Tibial nerve (tissue), 4 donors: Measurements from ENCODE around the gene TEX44.

Experiments
- CTCF ChIP-seq, 5 experiments: fragments of 200-600 bp in 3 of 5; fragments of 450-650 bp in 2 of 5; sonication (generic) in 3 of 5; IDR thresholded peaks; one replicate each; pipeline ENCODE4 v1.5.1; 2016 to 2019; ENCODE audit warnings: antibody characterized with exemption in 5 of 5, mild to moderate bottlenecking in 3 of 5, moderate library complexity in 2 of 5
- EP300 ChIP-seq, 2 donors: sonication (generic); formaldehyde crosslinking; IDR thresholded peaks; one replicate each; pipeline ENCODE4 v1.6.1; 2017; ENCODE audit warnings: antibody characterized with exemption in 2 of 2, mild to moderate bottlenecking in 1 of 2
- POLR2A ChIP-seq, 2 donors: fragments of 450-650 bp; IDR thresholded peaks; one replicate each; pipeline ENCODE4 v1.6.1; 2017; ENCODE audit warnings: antibody characterized with exemption in 2 of 2, mild to moderate bottlenecking in 2 of 2, moderate library complexity in 2 of 2

GRCh38 chr2:231575612-231576256 lies 16.9 kb upstream of the TEX44 start:
- TF ChIP-seq CTCF (IDR thresholded peaks at IDR 0.05) (no peak), POLR2A (IDR thresholded peaks at IDR 0.05) (no peak), EP300 (IDR thresholded peaks at IDR 0.05) (no peak)
